OCI-LY1 (cell line): Measurements from ENCODE around the gene BLNK.

Experiments used
- H2AFZ ChIP-seq: fragments of 200-600 bp; sonication (generic), shearing (Covaris generic); 2 replicates; pipeline ENCODE4 v1.6.0; 2014; ENCODE audit warnings: antibody characterized with exemption, mild to moderate bottlenecking, low read length
- H3F3A ChIP-seq: fragments of 200-600 bp; sonication (generic), shearing (Covaris generic); 2 replicates; pipeline ENCODE4 v1.6.0; 2014; ENCODE audit warnings: mild to moderate bottlenecking, antibody characterized with exemption, low read length, moderate library complexity; ENCODE audit not compliant: insufficient read depth
- H3K27ac ChIP-seq: fragments of 200-600 bp; sonication (generic); 2 replicates; pipeline ENCODE4 v1.5.1; 2014; ENCODE audit warnings: low read length, mixed run types, mild to moderate bottlenecking, low read depth; ENCODE audit not compliant: poor library complexity, severe bottlenecking
- H3K27me3 ChIP-seq: fragments of 200-600 bp; sonication (generic); 2 replicates; pipeline ENCODE4 v1.6.0; 2014; ENCODE audit warnings: antibody characterized with exemption, mild to moderate bottlenecking, low read length, moderate library complexity; ENCODE audit not compliant: insufficient read depth
- H3K36me3 ChIP-seq: fragments of 200-600 bp; sonication (generic); 2 replicates; pipeline ENCODE4 v1.6.1; 2014; ENCODE audit warnings: mild to moderate bottlenecking, antibody characterized with exemption, low read length, moderate library complexity, mixed read lengths; ENCODE audit not compliant: insufficient read depth
- H3K4me1 ChIP-seq: fragments of 200-600 bp; sonication (generic); 2 replicates; pipeline ENCODE4 v1.5.1; 2014; ENCODE audit warnings: mild to moderate bottlenecking, low read length, moderate library complexity; ENCODE audit not compliant: insufficient read depth, severe bottlenecking
- H3K4me2 ChIP-seq: fragments of 200-600 bp; sonication (generic), shearing (Covaris generic); 2 replicates; pipeline ENCODE4 v1.6.1; 2014; ENCODE audit warnings: low read length
- H3K4me3 ChIP-seq: fragments of 200-600 bp; sonication (generic); 2 replicates; pipeline ENCODE4 v1.5.1; 2014; ENCODE audit warnings: low read length, low read depth, mild to moderate bottlenecking, mixed read lengths; ENCODE audit not compliant: poor library complexity, severe bottlenecking
- H3K79me2 ChIP-seq: fragments of 200-600 bp; shearing (Covaris generic); 2 replicates; pipeline ENCODE4 v1.6.1; 2016; ENCODE audit warnings: mixed run types, low read length, mixed read lengths; ENCODE audit not compliant: insufficient read depth
- H3K9ac ChIP-seq: fragments of 200-600 bp; sonication (generic), shearing (Covaris generic); 2 replicates; pipeline ENCODE4 v1.6.1; 2014; ENCODE audit warnings: mild to moderate bottlenecking, low read length, mixed read lengths
- H3K9me2 ChIP-seq: fragments of 200-600 bp; sonication (generic), shearing (Covaris generic); 2 replicates; pipeline ENCODE4 v1.6.1; 2014; ENCODE audit warnings: low read depth, mild to moderate bottlenecking, low read length, mixed read lengths
- H3K9me3 ChIP-seq: fragments of 200-600 bp; shearing (Covaris generic); 2 replicates; pipeline ENCODE4 v1.6.1; 2014; ENCODE audit warnings: low read length, mixed read lengths
- H4K20me1 ChIP-seq: fragments of 200-600 bp; sonication (generic), shearing (Covaris generic); 2 replicates; pipeline ENCODE4 v1.6.0; 2016; ENCODE audit warnings: mild to moderate bottlenecking, low read length; ENCODE audit not compliant: insufficient read depth
- EZH2 ChIP-seq: fragments of 200-600 bp; sonication (generic), shearing (Covaris generic); IDR thresholded peaks from 2 replicates; pipeline ENCODE4 v1.8.0; 2017; ENCODE audit warnings: borderline replicate concordance, mixed run types, mild to moderate bottlenecking, antibody characterized with exemption, low read length, moderate library complexity, mixed read lengths
- TF ChIP-seq, protein P1 (sequence below): fragments of 200-600 bp; sonication (generic), shearing (Covaris generic); IDR thresholded peaks from 2 replicates; pipeline ENCODE4 v1.5.1; 2017; ENCODE audit warnings: mild to moderate bottlenecking, antibody characterized with exemption, low read length, moderate library complexity, mixed read lengths

Gene BLNK

DNA sequence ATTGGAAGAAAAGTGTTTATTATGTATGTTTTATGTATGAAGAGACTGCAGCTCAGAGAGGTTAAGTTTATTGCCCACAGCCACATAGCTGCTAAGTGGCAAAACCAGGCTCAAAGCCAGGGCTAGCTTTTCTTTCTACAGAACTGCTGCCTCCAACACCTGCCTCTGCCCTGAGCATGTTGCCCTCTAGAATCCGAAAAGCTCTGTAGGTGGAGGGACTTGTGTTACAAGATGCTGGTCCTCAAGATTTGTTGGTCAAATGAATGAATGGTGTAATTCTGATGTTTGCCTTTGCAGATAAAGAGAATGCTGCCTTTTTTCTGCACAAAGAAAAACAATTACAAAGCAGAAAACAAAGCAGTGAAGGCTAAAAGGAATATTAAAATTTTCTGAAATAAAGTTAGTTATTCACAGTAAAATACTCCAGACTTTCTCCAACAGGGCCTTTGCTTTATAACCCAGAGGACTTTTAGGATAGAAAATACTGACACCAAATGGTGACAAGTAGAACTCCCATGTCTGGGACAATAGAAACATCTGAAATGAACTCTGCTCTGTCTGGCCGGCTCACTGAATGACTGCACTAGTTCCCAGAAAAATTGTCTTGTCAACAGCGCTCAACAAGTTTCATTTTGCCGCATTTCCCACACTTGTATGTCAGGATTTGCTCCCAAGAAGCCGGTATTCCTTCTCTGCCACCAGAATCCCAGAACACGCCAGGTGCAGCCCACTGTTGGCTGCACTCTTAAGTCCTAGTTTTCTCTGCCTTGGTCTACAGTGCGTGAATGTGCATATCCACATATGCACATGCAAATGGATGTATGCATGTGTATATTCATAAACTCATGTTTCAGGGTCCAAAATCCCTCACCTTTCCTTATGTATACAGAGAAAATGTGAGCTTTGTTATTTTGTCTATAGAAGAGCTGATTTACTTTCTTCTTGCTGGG lies 21.9 kb upstream of the BLNK start:
- Histone ChIP-seq H2AFZ (no peak overlapping the region), H3K27me3 (no peaks in the 10 kb centered on the region), H3K4me1 (peaks cover 84% of the 10 kb centered on the region), H3K27ac (peak overlapping the region; percentile 90), H3K9me3 (no peaks in the 10 kb centered on the region), H3K36me3 (no peaks in the 10 kb centered on the region), H3K9ac (peak overlapping the region; percentile 46; the same call in 1 of the 2 replicates), H3K9me2 (no peaks in the 10 kb centered on the region), H3F3A (peaks cover 6% of the 10 kb centered on the region; the same call in 1 of the 2 replicates), H3K79me2 (no peaks in the 10 kb centered on the region), H3K4me3 (no peak overlapping the region), H3K4me2 (peak overlapping the region; percentile 44; the same call in 1 of the 2 replicates), H4K20me1 (no peaks in the 10 kb centered on the region)
- TF ChIP-seq EZH2, result no peak
- TF ChIP-seq, protein P1, sequence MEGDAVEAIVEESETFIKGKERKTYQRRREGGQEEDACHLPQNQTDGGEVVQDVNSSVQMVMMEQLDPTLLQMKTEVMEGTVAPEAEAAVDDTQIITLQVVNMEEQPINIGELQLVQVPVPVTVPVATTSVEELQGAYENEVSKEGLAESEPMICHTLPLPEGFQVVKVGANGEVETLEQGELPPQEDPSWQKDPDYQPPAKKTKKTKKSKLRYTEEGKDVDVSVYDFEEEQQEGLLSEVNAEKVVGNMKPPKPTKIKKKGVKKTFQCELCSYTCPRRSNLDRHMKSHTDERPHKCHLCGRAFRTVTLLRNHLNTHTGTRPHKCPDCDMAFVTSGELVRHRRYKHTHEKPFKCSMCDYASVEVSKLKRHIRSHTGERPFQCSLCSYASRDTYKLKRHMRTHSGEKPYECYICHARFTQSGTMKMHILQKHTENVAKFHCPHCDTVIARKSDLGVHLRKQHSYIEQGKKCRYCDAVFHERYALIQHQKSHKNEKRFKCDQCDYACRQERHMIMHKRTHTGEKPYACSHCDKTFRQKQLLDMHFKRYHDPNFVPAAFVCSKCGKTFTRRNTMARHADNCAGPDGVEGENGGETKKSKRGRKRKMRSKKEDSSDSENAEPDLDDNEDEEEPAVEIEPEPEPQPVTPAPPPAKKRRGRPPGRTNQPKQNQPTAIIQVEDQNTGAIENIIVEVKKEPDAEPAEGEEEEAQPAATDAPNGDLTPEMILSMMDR, result peak; percentile 57

DNA sequence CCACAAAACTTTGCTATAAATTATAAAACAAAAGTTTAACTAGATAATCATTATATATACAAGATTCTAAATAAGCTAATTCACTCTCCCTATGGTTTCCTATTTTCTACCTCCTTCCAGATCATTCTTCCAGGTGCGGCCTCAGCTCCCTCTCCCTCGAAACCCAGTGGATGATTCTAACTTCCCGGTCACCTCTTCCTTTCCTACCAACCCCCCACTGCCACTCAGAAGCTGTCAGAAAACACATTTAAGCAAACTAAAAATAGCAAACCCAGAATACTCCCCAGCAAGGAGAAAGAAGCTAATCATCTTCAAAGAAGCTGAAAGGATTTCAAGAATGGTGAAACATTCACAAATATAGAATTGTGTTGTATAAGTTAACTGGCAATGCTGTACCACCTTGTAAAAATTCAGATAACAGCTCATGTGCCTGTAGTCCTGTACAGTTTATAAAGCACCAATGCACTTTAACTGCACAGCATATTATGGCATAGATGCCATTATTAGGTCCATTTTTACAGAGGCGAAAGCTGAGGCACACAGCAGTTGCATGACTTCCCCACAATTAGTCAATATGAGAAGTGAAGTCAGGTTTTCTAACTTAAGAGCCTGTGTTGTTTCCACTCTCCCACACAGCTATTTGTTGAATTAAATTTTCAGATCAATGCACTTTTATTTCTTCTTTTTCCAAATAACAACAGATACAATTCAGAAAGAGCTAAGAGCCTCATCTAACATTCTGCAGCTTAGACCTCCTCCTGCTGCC lies 19.2 kb upstream of the BLNK start:
- Histone ChIP-seq H3K36me3 (no peaks in the 10 kb centered on the region), H3K27me3 (no peaks in the 10 kb centered on the region), H2AFZ (no peak overlapping the region), H3K9ac (peak overlapping the region; percentile 64), H3F3A (0 out of 2 replicates have a peak, but pooled peaks cover 6% of the 10 kb centered on the region), H3K9me3 (no peaks in the 10 kb centered on the region), H3K9me2 (no peaks in the 10 kb centered on the region), H3K4me1 (peaks cover 98% of the 10 kb centered on the region), H3K4me2 (peak overlapping the region; percentile 52), H4K20me1 (no peaks in the 10 kb centered on the region), H3K27ac (peak overlapping the region; percentile 100), H3K4me3 (no peak overlapping the region), H3K79me2 (no peaks in the 10 kb centered on the region)
- no peak for TF ChIP-seq EZH2
- TF ChIP-seq, protein P1, result no peak

DNA sequence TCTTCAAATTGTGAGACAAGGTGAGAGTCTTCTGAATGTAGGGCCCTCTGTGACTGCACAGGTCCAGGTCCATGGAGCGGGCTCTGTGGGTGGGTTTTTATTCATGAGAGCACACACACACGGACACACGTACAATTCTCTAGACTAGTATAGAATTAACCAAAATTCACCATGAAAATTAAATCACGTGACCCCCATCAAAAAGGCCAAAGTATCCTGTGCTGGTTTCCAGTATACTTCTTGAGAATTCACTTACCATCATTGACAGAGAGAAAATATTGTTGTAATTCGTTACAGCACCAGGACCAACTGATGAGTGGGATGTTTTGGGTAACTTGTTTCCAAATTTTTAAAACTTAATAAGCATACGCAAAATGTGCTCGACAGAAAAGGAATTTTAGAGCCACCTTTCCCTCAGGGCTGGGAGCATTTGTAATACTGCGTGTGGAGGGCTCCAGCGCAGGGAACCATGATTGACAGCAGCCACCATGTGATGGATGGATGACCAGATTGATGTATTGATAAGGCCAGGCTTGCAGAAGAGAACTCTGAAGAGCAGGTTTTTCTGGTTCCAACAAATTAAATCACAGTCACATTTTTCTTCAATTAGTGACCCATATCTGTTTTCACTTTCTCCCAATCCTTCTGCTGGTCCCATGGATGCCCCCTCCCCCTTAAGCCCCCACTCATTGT lies 18.0 kb upstream of the BLNK start:
- Histone ChIP-seq H3K9ac (peak overlapping the region; percentile 33; the same call in 1 of the 2 replicates), H3F3A (0 out of 2 replicates have a peak, but pooled peaks cover 6% of the 10 kb centered on the region), H3K36me3 (no peaks in the 10 kb centered on the region), H2AFZ (no peak overlapping the region), H4K20me1 (no peaks in the 10 kb centered on the region), H3K27ac (peak overlapping the region; percentile 100), H3K9me3 (no peaks in the 10 kb centered on the region), H3K9me2 (no peaks in the 10 kb centered on the region), H3K4me1 (peaks cover 98% of the 10 kb centered on the region), H3K4me2 (peak overlapping the region; percentile 28; the same call in 1 of the 2 replicates), H3K27me3 (no peaks in the 10 kb centered on the region), H3K4me3 (no peak overlapping the region), H3K79me2 (no peaks in the 10 kb centered on the region)
- TF ChIP-seq, protein P1, result no peak
- no peak for TF ChIP-seq EZH2
